HG03025 (cell line): Measurements from ENCODE around the gene NUDT11.
"Not testable (repeated sequence)": the region's sequence is repeated elsewhere in the genome, so short reads cannot be mapped to it uniquely, and the experiment has no call there.

Experiments used
- ATAC-seq: cut with Tn5 transposase; IDR thresholded peaks from one replicate; pipeline ENCODE4 v1.9.1; 2021; ENCODE audit warnings: mild to moderate bottlenecking, moderate library complexity; ENCODE audit not compliant: unreplicated experiment, low FRiP score

Gene NUDT11

DNA sequence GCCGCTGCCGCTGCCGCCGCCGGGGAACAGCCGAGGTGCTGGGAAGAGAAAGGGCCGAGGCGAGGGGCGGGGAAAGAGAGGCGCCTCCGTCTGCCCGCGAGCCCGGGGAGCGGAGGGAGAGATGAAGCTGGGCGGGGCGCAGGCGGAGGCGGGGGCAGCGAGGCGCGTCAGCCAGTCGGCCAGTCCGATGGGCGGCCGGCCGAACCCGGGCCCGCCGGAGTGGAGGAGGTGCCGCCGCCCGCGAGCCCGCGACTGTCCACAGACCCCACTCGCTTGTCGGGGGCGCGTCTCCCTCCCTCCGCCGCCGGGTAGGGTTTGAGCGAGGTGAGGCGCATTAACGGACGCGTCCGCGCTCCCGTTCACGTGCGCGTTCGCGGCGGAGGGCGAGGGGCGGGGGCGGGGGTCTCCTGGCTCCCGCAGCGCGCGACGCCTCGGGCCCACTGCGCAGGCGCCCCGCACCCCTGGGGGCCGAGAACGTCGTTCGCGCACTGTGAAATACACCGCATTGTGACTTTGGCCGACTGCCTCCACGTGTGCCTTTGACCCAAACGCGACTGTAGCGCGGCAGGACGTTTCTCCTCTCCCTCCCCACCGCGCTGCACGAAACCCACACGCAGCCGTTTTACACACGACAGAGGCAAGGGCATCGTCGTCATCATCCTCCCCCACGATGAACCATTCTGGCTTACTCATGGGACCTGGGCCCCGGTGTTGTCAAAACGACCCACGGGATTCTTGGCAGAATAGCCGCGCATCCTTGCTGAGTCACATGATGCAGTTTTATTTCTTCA lies at the start of gene NUDT11:
Gene NUDT11, minus strand, starts transcription at position 92 of the 791 bp plus-strand sequence. CDS start 148 bp downstream, outside the sequence.
- ATAC-seq = peak; percentile 72

DNA sequence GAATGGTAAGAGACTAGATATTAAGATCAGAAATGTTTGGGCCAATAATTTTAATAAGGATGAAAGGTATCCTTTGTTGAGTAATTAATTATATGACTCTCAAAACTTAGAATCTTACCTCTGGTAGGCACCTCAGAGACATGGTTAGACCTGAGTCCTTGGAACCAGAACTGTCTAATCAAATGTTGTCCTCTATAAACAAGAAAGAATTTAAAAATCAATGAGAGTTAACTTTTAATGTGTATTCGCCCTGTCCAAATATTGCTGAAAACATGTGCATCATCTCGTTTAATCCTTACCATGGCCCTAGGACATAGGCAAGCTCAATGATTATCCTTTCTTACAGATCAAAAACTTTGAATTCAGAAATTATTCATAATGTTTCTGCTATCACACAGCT lies 24.0 kb upstream of the NUDT11 start:
- no peak for ATAC-seq

DNA sequence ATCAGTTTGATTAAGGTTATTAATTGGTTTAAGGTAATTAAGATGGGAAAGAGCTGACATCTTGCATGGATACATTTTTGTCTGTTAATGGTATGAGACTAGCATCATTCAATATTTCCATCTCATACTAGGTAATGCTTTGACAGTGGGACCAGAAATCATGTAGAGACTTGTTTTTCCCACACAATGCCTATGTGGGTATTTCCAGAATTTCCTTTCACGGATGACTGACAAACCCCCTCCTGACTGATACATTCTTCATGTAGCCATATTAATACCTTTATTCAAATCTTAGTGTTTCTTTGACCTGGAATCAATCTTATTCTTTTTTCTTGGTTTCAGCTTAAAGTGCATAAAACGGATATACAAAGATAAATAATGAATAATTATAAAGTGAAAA lies 22.7 kb upstream of the NUDT11 start:
- not testable (repeated sequence) for ATAC-seq

DNA sequence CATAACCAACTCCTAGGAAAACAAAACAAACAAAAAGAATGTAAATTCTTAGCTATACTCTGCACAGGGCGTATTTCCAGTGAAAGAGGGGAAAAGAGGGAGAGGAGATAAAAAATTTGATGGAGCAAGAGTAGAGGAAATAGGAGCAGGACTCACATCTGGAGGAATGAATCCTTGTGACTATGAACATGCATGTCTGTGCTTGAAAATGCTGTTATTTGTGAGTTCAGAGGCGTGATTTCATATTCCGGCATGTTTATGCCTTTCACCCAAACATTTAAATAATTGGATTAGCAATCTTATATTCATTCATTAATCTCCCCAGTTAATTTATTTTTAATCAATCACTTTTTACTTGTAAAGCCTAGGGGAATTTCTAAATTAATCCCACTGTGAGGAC lies 11.2 kb upstream of the NUDT11 start:
- no peak for ATAC-seq

DNA sequence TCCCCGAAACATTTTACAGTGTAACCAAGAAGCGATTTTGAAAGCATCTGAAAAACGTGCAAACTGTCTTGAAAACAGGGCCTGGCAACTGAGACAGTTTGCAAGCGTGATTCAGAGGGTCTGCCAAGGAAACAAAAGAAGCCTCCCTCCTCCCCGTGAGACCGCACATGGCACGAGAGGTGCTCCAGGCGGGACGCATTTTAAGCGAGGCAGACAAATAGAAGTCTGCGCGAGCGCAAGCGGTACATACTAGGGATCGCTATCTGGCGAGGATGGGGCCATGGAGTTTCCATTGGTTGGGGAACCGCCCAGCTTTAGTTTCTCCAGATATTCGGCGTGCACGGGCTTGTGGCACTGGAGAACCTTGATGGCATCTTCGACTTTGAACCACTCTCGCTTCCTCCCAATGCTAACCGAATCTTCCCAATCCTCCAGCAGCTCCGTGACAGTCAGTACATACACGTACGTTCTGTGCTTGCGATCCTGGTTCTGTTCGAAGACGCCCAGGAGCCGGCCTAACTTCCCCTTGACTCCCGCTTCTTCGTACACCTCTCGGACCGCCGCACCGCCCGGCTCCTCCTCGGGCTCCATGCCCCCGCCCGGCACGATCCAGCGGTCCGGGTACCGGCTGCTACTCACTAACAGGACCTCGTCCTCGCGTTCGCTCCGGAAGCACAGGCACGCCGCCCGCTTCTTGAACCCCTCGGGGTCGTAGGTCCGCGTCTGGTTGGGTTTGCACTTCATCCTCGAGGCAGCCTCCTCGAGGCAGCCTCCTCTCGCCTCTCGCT lies 497 bp downstream of the NUDT11 start:
- peak; percentile 23 for ATAC-seq

DNA sequence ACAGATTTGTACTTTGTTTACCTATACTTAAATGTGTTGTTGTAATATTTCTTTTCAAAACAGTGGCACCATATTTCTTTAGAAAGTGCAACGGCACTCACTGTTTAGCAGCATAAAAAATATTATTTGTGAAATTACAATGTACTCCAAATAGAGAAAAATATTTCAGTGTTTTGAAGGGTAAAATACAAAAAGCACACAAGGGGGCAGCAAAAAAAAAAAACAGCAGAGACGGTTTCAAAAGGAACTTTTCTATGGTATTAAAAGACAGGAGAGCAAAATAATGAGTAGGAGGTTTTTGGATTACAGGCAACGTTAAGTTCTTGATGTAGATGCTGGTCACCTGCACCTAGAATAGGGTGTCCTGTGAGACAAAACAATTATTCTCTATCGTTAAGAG lies 2.0 kb downstream of the NUDT11 start:
- no peak for ATAC-seq

DNA sequence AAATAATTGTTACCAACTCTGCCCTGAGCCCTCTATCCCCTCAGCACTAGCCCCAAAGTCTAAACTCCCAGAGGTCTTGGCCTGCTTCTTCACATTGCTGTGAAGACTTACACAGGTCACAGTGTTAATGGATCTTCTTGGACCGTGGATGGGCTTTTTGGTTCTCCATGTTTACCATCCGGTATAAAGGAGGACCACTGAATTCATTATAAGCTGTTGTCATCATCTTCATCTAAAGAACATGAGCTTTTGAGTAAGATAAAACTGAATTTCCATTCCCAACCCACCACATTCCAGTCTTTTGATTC lies 8.5 kb downstream of the NUDT11 start:
- no peak for ATAC-seq

DNA sequence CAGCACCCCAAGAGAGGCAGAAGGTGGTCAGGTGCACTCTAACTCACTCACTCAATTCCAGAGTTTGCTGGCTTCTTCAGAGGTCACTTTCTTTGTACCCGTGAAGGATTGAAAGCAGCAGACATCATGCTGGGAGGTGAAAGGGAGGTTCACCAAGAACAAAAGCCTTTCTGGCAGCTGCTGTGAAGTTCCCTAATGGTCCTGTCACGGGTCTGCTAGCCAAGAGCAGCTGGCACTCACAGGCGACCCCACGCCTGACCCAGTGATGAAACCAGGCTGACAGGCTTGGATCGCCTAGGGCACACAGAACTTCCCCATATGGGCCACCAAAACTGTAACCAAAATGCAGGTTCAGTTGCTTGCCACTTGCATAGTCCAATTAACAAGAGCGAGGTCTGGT lies 11.8 kb downstream of the NUDT11 start:
- ATAC-seq = no peak

DNA sequence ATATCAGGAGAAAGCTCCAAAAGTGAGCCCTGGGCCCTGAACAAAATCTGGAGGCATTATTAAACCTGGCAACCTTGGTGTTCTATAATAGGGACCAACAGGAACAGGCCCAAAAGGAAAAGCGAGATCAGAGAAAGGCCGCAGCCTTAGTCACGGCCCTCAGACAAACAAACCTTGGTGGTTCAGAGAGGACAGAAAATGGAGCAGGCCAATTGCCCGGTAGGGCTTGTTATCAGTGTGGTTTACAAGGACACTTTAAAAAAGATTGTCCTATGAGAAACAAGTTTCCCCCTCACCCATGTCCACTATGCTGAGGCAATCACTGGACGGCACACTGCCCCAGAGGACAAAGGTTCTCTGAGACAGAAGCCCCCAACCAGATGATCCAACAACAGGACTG lies 14.0 kb downstream of the NUDT11 start:
- not testable (repeated sequence) for ATAC-seq

DNA sequence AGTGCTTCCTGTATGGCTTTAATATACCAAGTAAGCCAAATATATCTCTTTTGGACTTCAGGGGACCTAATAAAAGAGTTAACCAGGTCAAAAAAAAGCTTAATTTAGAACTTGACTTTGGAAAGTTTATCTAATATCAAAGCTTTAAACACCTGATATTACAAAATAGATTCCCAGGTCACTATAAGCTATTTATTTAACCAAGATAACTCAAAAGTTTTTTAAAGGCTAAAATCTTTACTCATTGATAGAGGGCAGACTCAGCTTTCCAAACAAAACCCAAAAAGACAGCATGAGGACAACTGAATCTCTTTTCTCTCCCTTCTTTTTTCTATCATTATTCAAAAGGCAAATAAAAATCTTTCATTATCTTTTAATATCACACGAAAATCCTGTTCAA lies 19.5 kb downstream of the NUDT11 start:
- no peak for ATAC-seq

DNA sequence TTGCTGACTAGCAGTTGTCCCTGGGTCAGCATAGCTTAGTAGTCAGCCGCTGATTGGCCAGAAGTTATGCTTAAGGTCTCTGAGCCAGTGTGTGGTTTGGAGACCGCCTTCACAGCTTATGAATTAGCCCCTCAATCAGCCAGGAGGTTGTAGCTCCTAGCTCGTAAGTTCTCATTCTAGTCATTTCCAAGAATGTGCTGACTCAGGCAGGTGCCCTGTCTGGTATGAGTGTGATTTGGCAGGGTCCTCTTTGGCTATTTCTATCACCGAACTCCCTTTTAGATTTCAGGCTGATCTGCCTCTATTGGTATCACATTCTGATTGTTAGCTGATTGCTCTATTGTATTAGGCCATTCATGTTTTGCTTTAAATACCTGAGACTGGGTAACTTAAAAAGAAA lies 33.1 kb downstream of the NUDT11 start:
- ATAC-seq = no peak

DNA sequence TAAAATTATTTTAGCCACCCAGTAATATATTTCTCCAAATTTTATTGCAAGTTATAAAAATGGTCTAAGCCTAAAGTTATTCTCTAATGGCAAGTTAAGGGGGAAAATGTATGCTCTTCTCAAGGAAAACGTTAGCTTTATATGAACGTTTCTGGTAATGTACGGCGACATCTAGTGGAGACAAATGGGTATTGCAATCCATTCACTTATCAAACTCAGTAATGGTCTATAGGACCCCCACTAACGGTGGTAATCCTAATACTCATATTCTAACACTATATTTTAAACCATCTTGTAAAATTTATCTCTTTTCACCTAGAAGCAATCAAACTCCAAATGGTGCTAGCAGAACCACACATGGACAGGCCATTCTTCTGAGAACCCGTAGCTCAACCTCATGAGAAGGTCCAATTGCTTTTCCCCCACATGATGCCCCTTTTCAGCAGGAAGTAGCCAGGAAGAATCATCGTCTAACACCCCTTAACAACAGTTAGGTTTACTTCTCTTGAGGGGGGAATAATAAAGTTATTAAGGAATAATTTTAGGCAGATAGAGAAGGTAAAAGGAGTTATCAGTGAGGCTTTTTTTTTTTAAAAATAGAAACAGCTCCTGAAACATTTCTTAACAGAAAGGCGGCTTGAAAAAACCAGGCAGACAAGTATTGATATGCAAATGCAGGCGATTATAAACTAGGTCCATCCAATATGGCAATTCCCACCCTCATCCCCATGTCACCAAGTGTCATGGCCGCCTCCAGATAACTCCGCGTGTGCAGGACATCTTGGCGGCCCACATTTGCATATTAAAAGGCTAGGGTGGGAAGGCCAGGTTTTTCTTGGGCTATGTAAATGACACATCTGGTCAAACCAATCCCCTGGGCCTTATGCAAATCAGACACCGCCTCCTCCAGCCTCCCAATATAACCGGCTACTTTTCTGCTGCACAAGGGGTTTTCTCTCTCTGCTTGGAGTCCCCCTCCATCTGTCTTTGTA lies 35.0 kb downstream of the NUDT11 start:
- ATAC-seq = no peak

DNA sequence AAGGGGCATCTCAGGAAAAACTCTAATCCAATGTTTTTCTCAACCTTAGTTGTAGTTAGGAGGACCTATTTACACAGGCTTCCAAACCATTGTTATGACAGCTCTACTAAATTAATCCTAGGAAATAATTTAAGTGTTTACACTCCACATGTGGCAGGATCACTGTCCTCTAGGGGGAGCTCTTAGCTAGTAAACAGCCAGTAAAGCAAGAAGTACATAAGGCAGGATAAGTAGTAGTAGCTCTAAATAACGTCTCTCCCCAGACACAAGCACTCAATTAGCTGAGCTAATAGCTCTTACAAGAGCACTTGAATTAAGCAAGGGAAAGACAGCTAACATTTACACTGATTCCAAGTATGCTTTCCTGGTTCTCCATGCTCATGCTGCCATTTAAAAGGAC lies 37.3 kb downstream of the NUDT11 start:
- no peak for ATAC-seq

DNA sequence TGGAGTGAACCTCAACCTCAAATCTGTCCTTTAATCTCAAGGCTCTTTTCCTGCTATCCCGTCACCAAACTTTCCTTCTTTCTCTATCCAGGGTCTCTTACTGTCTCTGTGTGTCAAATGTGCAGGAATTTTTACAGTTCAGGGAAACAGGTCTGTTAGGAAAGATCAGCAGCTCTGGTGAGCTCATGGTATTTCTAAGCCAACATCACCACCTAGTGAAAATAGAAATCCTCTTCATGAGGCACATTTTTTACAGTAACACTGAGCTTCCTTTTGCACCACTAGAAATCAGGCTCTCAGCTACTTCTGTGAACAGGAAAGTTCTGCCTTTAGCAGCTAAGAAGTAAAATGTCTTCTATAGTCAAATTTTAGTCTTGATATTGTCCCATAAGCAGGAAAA lies 39.6 kb downstream of the NUDT11 start:
- ATAC-seq = no peak

DNA sequence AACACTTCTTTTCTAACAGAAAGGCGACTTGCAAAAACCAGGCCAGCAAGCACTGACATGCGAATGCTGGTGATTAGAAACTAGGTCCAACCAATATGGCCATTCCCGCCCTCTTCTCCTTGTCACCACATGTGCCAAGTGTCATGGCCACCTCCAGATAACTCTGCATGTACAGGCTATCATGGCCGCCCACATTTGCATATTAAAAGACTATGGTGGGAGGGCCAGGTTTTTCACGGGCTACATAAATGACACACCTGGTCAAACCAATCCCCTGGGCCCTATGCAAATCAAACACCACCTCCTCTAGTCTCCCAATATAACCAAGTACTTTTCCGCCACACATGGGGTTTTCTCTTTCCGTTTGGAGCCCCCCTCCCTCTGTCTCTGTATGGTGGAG lies 40.1 kb downstream of the NUDT11 start:
- no peak for ATAC-seq

DNA sequence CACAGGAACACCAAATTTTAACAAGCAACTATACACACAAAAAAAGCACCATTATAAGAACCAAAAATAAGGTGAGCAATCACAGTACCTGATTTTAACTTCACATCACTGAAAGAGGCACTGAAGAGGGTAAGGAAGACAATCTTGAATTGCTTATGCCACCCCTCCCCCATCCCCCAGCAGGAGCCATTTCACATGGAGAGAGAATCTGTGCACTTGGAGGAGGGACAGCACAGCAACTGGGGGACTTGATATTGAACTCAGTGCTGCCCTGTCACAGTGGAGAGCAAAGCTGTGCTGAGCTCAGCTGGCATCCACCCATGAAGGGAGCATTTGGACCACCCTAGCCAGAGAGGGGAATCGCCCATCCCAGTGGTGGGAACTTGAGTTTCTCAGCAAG lies 56.0 kb downstream of the NUDT11 start:
- ATAC-seq = no peak
